GM23248 (cell line): Measurements from ENCODE around the gene GABBR2. TPM values are rescaled to one million over a fixed set of nuclear protein-coding genes. Genes with fewer than 3 reads are reported as not detected.

ENCODE experiments used
- DNase-seq: peaks from one replicate; pipeline ENCODE4 v3.0.0-alpha.2; 2015
- H2AFZ ChIP-seq: fragments of 200-600 bp; sonication (generic); 2 replicates; pipeline ENCODE4 v1.6.1; 2016; ENCODE audit warnings: antibody characterized with exemption
- H3F3A ChIP-seq: fragments of 200-600 bp; sonication (generic); 2 replicates; pipeline ENCODE4 v1.6.1; 2016; ENCODE audit warnings: mild to moderate bottlenecking, antibody characterized with exemption, mixed run types; ENCODE audit not compliant: insufficient read depth
- H3K27ac ChIP-seq: fragments of 200-600 bp; sonication (generic); 2 replicates; pipeline ENCODE4 v1.5.1; 2016; ENCODE audit warnings: mild to moderate bottlenecking
- H3K27me3 ChIP-seq: fragments of 200-600 bp; sonication (generic); replicated peaks from 2 replicates; pipeline ENCODE4 v1.6.1; 2016; ENCODE audit warnings: mild to moderate bottlenecking; ENCODE audit not compliant: insufficient read depth
- H3K36me3 ChIP-seq: fragments of 200-600 bp; sonication (generic); 2 replicates; pipeline ENCODE4 v1.6.1; 2016; ENCODE audit warnings: low read depth, mild to moderate bottlenecking
- H3K4me1 ChIP-seq: fragments of 200-600 bp; sonication (generic); 2 replicates; pipeline ENCODE4 v1.6.1; 2016; ENCODE audit warnings: mild to moderate bottlenecking; ENCODE audit not compliant: insufficient read depth
- H3K4me2 ChIP-seq: fragments of 200-600 bp; sonication (generic); one replicate; pipeline ENCODE4 v1.6.1; 2016; ENCODE audit warnings: mild to moderate bottlenecking; ENCODE audit not compliant: unreplicated experiment
- H3K4me3 ChIP-seq: fragments of 200-600 bp; sonication (generic); 2 replicates; pipeline ENCODE4 v1.5.1; 2016; ENCODE audit warnings: mild to moderate bottlenecking
- H3K79me2 ChIP-seq: fragments of 200-600 bp; sonication (generic); 2 replicates; pipeline ENCODE4 v1.6.1; 2016; ENCODE audit warnings: mild to moderate bottlenecking; ENCODE audit not compliant: insufficient read depth
- H3K9ac ChIP-seq: fragments of 200-600 bp; sonication (generic); 2 replicates; pipeline ENCODE4 v1.6.1; 2016; ENCODE audit warnings: mild to moderate bottlenecking
- H3K9me2 ChIP-seq: fragments of 200-600 bp; sonication (generic); 2 replicates; pipeline ENCODE4 v1.6.1; 2016; ENCODE audit warnings: mixed run types, mild to moderate bottlenecking, moderate library complexity; ENCODE audit not compliant: insufficient read depth
- H3K9me3 ChIP-seq: fragments of 200-600 bp; sonication (generic); one replicate; pipeline ENCODE4 v1.6.1; 2017; ENCODE audit warnings: low read depth
- H4K20me1 ChIP-seq: fragments of 200-600 bp; sonication (generic); 2 replicates; pipeline ENCODE4 v1.6.0; 2016; ENCODE audit not compliant: insufficient read depth
- EZH2 ChIP-seq: fragments of 200-600 bp; sonication (generic); IDR thresholded peaks from 2 replicates; pipeline ENCODE4 v1.6.1; 2018; ENCODE audit warnings: antibody characterized with exemption, mild to moderate bottlenecking; ENCODE audit not compliant: insufficient read depth, poor library complexity, severe bottlenecking
- EZH2phosphoT487 ChIP-seq: fragments of 200-600 bp; sonication (generic); IDR thresholded peaks from 2 replicates; pipeline ENCODE4 v1.6.1; 2018; ENCODE audit warnings: antibody characterized with exemption, moderate library complexity, mild to moderate bottlenecking, low read depth; ENCODE audit not compliant: insufficient read depth
- WGBS, 2 experiments: methylation state at CpG; one replicate each; pipeline ENCODE4 v1.1.6; 2015 to 2017; ENCODE audit warnings: low lambda C conversion rate in 2 of 2, low coverage in 1 of 2; ENCODE audit errors: missing lambda C conversion rate in 2 of 2; 5-methylcytosine and 5-hydroxymethylcytosine counted together
- in situ Hi-C: fragments of 300-500 bp; cut with MboI; formaldehyde crosslinking; loops from 2 replicates; pipeline ENCODE4 v1.15.0; 2020
- polyA plus RNA-seq: library from polyadenylated mRNA; unstranded; fragments of >200 nt; fragmentation: Nextera tagmentation; extraction: Ambion mirVana; gene quantifications from 2 replicates; pipeline ENCODE4 v1.2.1, GENCODE V29; 2016
- total RNA-seq: library from RNA; depleted of rRNA; stranded (reverse); fragments of >200 nt; shearing (Covaris generic); gene quantifications from 2 replicates; pipeline ENCODE4 v1.2.3, GENCODE V29; 2014

Gene GABBR2
- total and polyA plus RNA-seq, 2 experiments from 2014 or later: 7.5 to 13.4 TPM

DNA sequence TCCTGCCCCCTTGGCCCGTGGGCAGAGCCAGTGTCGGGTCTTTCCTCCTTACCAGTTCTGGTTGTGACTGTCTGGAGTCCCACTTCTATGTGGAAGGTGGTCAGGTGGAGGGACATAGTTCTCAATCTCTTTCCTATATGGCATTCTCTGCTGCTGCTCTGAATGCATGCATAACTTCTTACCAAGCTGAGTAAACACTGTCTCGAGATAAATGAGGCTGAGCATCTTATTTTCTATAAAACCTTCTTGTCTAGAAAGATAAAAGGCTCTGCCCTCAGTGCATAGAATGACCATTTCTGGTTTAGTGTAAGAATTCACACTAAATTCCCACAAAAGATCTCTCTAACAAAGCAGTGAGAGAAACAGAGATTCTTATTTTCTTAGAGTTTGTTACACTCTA is 347.1 kb downstream of the GABBR2 start:
- no peaks in the 10 kb centered on the region for H3K9me3 ChIP-seq
- no peak for DNase-seq
- H3K4me1 ChIP-seq: peaks cover 19% of the 10 kb centered on the region
- no peaks in the 10 kb centered on the region for H3K79me2 ChIP-seq
- no peaks in the 10 kb centered on the region for H3K27me3 ChIP-seq
- WGBS, 2 experiments: 53 to 65% methylated on average over 3 of the region's 3 CpGs
- H3K36me3 ChIP-seq: no peaks in the 10 kb centered on the region
- no peak overlapping the region for H3K4me2 ChIP-seq
- no peak overlapping the region for H3K4me3 ChIP-seq
- no peak overlapping the region for H3K9ac ChIP-seq
- no peaks in the 10 kb centered on the region for H4K20me1 ChIP-seq
- H2AFZ ChIP-seq: no peak overlapping the region
- H3F3A ChIP-seq: peaks cover 10% of the 10 kb centered on the region
- no peaks in the 10 kb centered on the region for H3K9me2 ChIP-seq
- in situ Hi-C loops: no loop called here
- TF ChIP-seq EZH2: no peak
- no peak for TF ChIP-seq EZH2phosphoT487
- no peak overlapping the region for H3K27ac ChIP-seq

DNA sequence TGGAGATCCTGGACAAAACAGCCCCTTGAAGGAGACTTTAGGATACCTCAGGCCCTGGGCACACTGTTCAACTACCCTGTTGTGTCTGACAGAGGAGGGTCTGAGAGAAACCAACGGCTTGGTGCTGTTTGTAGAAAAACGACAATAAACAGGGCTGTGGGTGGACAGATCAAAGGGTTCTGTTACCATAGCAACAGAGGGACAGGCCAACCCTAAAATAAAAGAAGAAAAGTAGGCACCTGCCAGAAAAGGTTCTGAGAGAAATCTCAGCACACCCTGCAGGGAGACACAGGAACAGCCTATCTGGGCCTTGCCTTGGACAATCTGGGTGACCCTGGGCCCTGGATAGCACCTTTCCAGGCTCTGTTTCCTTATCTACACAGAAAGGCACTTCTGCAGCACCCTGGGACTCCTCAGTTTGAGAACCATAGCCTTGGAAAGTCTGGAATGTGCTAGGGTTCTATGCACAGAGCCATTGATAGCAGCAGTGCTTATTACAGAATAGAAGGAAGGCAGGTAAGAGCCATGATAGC is 348.5 kb downstream of the GABBR2 start:
- Histone ChIP-seq H3K4me3 (no peak overlapping the region), H3K27me3 (no peaks in the 10 kb centered on the region), H3K9me3 (no peaks in the 10 kb centered on the region), H3K36me3 (no peaks in the 10 kb centered on the region), H2AFZ (no peak overlapping the region), H3K9me2 (no peaks in the 10 kb centered on the region), H3K4me1 (peaks cover 20% of the 10 kb centered on the region), H4K20me1 (no peaks in the 10 kb centered on the region), H3K4me2 (no peak overlapping the region), H3K79me2 (no peaks in the 10 kb centered on the region), H3F3A (peaks cover 18% of the 10 kb centered on the region), H3K27ac (no peak overlapping the region), H3K9ac (no peak overlapping the region)
- no peak for DNase-seq
- TF ChIP-seq EZH2phosphoT487: no peak
- TF ChIP-seq EZH2: no peak
- in situ Hi-C loops: no loop called here
- WGBS, 2 experiments: 16 to 26% methylated on average over 2 of the region's 2 CpGs

DNA sequence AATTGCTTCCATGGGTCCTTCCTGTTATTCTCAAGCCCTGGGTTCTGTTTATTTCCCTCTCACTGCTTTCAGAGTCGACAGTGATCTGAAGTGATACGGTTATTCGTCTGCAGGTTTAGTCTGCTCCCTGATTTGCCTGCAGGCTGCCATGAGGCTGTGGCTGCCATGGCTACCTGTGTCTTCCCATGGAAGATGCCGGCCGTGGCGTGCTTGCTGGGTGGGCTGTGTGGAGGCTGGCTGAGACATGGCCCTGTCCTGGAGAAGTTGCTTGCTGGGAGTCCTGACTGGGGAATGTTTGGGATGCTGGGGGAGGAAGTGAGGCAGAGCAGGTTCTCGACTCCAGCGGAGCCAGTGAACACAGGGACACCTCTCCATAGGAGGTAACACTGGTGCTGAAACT is 349.2 kb downstream of the GABBR2 start:
- no peak for TF ChIP-seq EZH2
- TF ChIP-seq EZH2phosphoT487: no peak
- no peak overlapping the region for H3K9ac ChIP-seq
- H3K9me3 ChIP-seq: no peaks in the 10 kb centered on the region
- no peak overlapping the region for H3K4me2 ChIP-seq
- H3K36me3 ChIP-seq: no peaks in the 10 kb centered on the region
- no peak overlapping the region for H2AFZ ChIP-seq
- 67 to 72% methylated on average over 8 of the region's 8 CpGs for WGBS, 2 experiments
- no peak overlapping the region for H3K27ac ChIP-seq
- no peak for DNase-seq
- H3K4me3 ChIP-seq: no peak overlapping the region
- H3K27me3 ChIP-seq: no peaks in the 10 kb centered on the region
- in situ Hi-C loops: no loop called here
- no peaks in the 10 kb centered on the region for H3K79me2 ChIP-seq
- H3F3A ChIP-seq: peaks cover 18% of the 10 kb centered on the region
- peaks cover 20% of the 10 kb centered on the region for H3K4me1 ChIP-seq
- H3K9me2 ChIP-seq: no peaks in the 10 kb centered on the region
- no peaks in the 10 kb centered on the region for H4K20me1 ChIP-seq

DNA sequence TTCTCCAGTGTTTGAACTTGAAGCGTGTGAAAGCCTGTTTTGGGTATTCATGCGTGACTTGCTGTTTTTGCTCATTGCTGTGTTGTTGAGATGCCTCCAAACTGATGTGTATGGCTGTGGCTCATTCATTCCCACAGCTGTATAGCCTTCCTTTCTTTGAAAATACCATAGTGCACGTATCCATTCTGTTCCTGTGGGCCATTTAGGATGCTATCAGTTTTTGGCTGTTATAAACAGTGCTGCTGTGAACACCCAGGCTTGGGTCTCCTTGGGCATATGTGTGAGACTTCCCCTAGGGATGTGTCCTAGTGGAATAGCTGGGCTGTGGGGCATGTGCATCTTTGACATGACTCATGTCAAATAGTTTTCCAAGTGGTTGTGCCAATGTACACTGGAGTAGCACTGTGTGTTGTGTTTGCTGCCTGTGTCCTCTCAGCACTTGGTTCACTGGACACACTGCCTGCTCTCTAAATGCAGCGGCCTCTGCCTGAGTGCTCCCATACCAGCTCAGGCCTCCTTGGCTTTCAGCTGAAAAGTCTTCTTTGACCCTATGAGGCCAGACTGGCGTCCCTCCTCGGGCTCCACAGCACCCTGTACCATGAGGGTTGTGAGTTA is 350.7 kb downstream of the GABBR2 start:
- H3K4me3 ChIP-seq: no peak overlapping the region
- in situ Hi-C loops: no loop called here
- DNase-seq: peak; percentile 81
- H4K20me1 ChIP-seq: no peaks in the 10 kb centered on the region
- peak overlapping the region; percentile 41 for H3K27ac ChIP-seq
- H3K4me1 ChIP-seq: peaks cover 20% of the 10 kb centered on the region
- H3K9ac ChIP-seq: no peak overlapping the region
- no peaks in the 10 kb centered on the region for H3K79me2 ChIP-seq
- no peak overlapping the region for H3K4me2 ChIP-seq
- no peaks in the 10 kb centered on the region for H3K9me2 ChIP-seq
- TF ChIP-seq EZH2phosphoT487 (no peak), EZH2 (no peak)
- H3K9me3 ChIP-seq: no peaks in the 10 kb centered on the region
- WGBS, 2 experiments: 56 to 62% methylated on average over 6 of the region's 6 CpGs
- no peaks in the 10 kb centered on the region for H3K27me3 ChIP-seq
- H2AFZ ChIP-seq: no peak overlapping the region
- H3K36me3 ChIP-seq: no peaks in the 10 kb centered on the region
- H3F3A ChIP-seq: peaks cover 18% of the 10 kb centered on the region
